Hematopoietic multipotent progenitor cell treated with erythropoietin and hydrocortisone succinate and interleukin-3 and kit ligand, for 4 days (in vitro differentiated cells): ENCODE measurements around the gene TTLL3.

Experiments
- DNase-seq: peaks from one replicate; pipeline ENCODE4 v3.0.0-alpha.2; 2015

The TTLL3 gene

GRCh38 chr3:9806688-9807589 lies 3.1 kb upstream of the TTLL3 start:
- DNase-seq = no peak

GRCh38 chr3:9807981-9808344 lies 2.1 kb upstream of the TTLL3 start:
- DNase-seq = no peak

DNA sequence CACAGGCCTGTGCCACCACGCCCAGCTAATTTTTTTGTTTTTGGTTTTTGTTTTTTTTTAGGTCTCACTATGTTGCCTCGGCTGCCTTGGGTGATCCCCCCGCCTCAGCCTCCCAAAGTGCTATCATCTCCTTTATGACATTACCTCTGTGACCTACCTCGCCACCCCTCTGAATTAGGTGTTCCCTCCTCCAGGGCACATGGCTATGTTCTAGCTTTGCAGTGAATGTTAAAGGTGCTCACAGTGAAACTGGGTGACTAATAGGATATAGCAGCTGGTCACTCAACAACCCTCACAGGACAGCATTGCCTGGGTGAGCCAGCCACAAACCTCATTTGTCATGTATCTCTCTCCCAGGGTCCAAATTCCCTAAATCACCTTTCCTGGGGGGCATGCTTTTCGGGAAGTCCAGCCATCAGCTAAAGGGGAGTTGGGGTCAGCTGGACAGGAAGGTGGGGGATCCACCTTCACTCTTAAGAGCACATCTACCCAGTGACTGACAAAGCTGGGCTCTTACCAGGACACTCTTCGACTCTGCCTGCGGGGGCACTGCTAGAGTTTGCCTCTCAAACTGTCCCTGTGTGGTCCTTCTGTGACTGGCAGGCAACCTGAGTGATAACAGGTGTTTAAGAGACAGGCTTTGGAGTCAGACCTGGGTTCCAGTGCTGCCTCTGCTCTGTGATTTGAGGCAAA lies 1.6 kb upstream of the TTLL3 start:
- peak; percentile 85 for DNase-seq

- no peak for DNase-seq
Observed at GRCh38 chr3:9809239-9809614, 835 bp upstream of the TTLL3 start.

DNA sequence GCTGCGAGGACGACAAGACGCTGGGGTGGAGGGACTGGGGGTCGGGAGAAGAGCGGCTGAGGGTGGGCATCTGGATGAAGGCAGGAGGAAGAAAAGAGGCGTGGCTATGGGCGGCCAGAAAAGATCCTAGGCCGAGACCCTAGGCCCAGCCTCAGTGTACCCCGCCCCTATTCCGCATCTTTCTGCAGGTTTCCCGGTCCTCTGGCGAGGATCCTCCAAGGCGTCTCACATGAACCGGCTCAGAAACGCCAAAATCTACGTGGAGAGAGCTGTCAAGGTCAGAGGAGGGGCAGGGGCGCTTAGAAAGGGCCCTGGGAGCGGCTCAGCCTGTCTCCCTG lies 340 bp downstream of the TTLL3 start:
- no peak for DNase-seq

DNA sequence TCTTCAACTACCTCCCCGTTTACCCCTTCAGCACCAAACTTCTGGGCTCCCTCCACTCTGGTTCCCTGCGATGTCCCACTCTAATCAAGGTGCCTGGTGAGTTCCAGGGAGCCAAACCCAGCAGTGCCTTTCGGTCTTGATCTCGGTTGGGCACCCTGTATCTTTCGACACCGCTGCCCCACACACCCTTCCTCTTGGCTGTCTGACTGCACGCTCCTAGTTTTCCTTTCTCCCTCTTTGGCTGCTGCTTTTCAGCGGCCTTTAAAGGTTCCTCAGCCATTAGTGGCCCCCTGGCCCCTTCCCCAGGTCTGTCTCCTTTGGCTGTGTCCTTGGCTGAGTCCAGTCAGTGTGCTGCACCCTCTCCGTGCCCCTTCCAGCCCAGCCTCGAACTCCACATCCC lies 784 bp downstream of the TTLL3 start:
- no peak for DNase-seq

GRCh38 chr3:9812870-9813483 lies 2.9 kb downstream of the TTLL3 start:
- no peak for DNase-seq

GRCh38 chr3:9815986-9816385 lies 5.9 kb downstream of the TTLL3 start:
- DNase-seq = no peak

DNA sequence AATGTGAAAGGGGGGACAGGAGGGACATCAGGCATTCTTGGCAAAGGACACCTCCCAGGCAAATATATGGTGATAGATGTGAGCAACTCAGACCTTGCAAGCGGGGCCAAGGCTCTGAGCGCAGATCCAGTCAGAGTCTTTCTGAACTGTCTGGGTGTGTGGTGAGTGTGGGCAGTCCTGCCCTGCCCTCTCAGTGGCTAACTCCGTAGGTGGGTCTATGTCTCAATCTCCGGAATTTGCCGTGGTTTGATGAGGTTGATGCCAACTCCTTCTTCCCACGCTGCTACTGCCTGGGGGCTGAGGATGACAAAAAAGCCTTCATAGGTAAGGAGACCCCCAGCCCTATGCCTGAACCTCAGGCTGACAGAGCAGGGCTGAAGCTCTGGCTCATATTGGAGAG lies 7.4 kb downstream of the TTLL3 start:
- DNase-seq = no peak

GRCh38 chr3:9818666-9819335 lies 8.7 kb downstream of the TTLL3 start:
- no peak for DNase-seq

GRCh38 chr3:9820543-9820942 lies 10.5 kb downstream of the TTLL3 start:
- DNase-seq = no peak

DNA sequence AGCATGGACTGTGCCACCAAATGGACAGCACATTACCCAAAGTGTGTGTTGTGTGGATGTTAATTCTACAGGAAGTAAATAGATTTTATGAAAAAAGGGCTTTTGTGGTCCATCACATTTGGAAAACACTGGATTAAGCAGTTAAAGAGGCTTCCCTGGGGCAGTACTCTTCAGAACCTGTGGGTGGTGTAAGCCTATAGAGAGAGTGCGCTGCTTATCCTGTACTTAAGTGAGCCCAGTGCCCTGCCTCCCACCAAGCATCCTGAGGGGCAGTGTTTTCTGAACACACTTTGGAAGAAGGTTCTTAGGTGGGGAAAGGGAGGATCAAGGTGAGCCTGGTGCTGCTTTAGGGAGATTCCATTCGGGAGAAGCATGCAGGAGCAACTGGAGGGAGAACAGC lies 10.9 kb downstream of the TTLL3 start:
- DNase-seq = peak; percentile 70

DNA sequence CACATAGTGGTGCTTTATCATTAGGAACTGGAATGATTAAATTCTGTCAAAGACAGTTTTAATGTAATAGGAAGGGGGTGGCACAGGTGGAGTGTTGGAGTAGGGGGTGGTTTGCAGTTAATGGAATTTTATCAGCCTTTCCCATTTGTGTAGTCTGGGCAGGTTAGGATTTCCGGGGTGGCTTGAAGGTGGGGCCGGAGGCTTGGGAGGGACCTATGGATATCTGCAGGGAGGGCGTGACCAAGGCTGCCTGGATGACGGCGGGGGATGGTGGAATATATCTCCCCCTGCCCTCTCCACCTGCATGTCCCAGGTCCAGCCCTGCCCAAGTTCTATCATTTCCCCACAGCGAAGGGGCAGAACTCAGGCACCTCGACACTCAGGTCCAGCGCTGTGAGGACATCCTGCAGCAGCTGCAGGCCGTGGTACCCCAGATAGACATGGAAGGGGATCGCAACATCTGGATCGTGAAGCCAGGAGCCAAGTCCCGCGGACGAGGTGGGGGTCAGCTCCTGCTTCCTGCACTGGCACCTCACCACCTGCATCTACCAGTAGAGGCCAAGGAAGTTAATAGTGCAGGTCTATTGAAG lies 15.5 kb downstream of the TTLL3 start:
- DNase-seq = no peak

GRCh38 chr3:9826815-9827573 lies 16.9 kb downstream of the TTLL3 start:
- DNase-seq = peak; percentile 70

DNA sequence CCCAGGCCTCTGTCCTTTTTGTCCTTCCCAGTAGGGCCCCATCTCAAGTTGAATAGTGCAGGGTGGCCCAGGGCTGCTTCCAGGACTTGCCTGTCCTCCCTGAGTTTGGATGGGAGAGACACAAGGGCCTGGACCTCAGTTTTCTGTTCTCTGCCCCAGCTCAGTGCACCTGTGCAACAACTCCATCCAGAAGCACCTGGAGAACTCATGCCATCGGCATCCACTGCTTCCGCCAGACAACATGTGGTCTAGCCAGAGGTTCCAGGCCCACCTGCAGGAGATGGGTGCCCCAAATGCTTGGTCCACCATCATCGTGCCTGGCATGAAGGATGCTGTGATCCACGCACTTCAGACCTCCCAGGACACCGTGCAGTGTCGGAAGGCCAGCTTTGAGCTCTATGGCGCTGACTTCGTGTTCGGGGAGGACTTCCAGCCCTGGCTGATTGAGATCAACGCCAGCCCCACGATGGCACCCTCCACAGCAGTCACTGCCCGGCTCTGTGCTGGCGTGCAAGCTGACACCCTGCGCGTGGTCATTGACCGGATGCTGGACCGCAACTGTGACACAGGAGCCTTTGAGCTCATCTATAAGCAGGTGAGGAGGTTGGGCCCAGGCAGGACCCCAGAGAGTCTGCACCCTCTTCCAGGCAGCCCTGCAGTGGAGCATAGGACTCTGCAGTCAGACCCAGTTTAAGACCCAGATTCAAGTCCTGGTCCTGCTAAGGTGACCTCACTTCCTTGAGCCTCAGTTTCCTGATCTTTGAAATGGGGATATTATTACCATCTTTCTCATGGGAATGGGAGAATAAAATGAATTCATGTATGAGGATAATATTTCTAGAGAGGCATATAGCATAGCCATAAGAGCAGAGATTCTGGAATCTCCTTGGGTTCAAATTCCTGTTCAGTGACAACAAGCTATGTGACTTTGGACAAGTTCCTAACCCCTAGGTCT lies 19.0 kb downstream of the TTLL3 start:
- DNase-seq = no peak

GRCh38 chr3:9831253-9831652 lies 21.2 kb downstream of the TTLL3 start:
- no peak for DNase-seq

DNA sequence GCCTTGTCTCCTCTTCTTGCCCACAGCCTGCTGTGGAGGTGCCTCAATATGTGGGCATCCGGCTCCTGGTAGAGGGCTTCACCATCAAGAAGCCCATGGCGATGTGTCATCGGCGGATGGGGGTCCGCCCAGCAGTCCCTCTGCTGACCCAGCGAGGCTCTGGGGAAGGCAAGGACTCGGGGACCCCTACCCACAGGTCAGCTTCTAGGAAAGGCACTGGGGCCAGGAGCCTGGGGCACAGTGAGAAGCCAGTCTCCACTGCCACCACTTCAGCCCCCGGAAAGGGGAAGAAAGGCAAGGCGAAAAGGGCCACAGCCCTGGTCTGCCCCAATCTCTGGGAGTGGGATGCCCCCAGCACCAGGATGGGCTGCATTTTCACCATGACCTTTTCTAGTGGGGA lies 23.0 kb downstream of the TTLL3 start:
- DNase-seq = no peak

DNA sequence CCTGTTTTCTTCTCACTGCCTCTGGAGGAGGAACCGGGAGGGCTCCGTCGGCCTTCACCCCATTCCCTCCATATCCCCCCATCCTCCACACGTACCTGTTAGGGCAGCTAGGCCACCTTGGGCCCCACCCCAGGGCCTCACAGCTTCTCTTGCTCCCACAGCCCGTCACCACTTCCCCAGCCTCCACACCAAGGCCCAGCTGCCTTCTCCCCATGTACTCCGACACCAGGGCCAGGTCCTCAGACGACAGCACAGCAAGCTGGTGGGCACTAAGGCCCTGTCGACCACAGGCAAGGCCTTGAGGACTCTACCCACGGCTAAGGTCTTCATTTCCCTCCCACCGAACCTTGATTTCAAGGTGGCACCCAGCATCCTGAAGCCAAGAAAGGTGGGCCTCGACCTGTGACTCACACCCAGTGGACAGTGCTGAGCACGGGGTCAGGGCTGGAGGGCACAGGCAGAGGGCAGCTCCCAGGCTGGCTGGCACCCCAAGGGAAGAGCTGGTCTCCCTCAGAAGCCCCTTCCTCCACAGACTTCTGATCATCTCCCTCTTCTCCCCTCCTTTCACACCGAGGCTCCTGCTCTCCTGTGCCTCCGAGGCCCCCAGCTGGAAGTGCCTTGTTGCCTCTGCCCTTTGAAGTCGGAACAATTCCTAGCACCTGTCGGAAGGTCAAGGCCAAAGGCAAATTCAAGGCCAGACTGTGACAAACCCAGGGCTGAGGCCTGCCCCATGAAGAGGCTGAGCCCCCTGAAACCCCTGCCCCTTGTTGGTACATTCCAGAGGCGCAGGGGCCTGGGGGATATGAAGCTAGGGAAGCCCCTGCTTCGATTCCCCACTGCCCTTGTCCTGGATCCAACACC lies 24.7 kb downstream of the TTLL3 start:
- DNase-seq = no peak

DNA sequence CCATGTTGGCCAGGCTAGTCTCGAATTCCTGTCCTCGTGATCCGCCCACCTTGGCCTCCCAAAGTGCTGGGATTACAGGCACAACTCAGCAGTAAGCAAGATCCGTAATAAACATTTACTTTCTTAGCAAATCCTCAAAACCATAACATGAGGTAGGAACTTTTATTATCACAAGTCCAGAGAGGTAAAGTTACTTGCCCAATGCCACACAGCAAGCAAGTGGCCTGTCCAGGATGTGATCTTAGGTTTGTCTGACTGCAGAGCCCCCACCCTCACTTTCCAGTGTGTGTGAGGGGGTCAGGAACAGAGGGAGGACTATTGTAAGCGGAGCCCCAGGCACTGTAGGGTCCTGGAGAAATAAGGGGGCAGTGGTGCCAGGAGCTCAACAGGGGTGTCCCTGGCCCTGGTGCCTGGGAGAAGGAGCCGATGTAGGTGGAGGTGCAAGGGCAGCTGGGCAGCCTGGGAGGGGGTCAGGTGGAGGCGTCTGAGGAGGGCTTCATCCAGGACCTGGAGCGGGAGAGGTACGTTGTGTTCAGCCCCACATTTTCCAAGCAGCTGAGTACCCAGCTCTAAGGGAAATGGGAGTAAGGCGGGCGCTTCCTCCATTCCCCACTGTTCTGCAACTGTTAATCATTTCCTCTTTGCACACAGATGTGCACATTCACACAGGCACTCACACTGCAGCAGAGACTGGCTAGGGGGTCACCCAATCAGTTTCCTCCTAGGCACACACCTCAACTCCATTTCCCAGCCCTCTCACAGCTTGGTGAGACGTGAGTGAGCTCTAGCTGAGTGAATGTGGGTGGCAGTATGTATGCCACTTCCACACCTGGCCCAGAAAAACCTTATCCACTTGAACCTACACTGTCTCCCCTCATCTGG lies 27.9 kb downstream of the TTLL3 start:
- DNase-seq = peak; percentile 37
